Fibroblast of gingiva (primary cell): ENCODE results near the gene TENT4B.

Experiments used
- DNase-seq: peaks from one replicate; pipeline ENCODE4 v3.0.0-alpha.2; 2011; ENCODE audit warnings: low read depth

The TENT4B gene

GRCh38 chr16:50271148-50272041 lies 118.3 kb downstream of the TENT4B start:
- no peak for DNase-seq

- DNase-seq: no peak
Observed at GRCh38 chr16:50272111-50272571, 119.0 kb downstream of the TENT4B start.

- no peak for DNase-seq
Observed at GRCh38 chr16:50272687-50273381, 119.7 kb downstream of the TENT4B start.

- no peak for DNase-seq
Observed at GRCh38 chr16:50273382-50273690, 120.2 kb downstream of the TENT4B start.

GRCh38 chr16:50273888-50274325 lies 120.8 kb downstream of the TENT4B start:
- no peak for DNase-seq

- DNase-seq: no peak
Observed at GRCh38 chr16:50274326-50275097, 121.4 kb downstream of the TENT4B start.

GRCh38 chr16:50275098-50275415 lies 122.0 kb downstream of the TENT4B start:
- no peak for DNase-seq

- no peak for DNase-seq
Observed at GRCh38 chr16:50275428-50276325, 122.6 kb downstream of the TENT4B start.

- no peak for DNase-seq
Observed at GRCh38 chr16:50276326-50276640, 123.2 kb downstream of the TENT4B start.

GRCh38 chr16:50276801-50277555 lies 123.9 kb downstream of the TENT4B start:
- DNase-seq: no peak

- no peak for DNase-seq
Observed at GRCh38 chr16:50278251-50278650, 125.1 kb downstream of the TENT4B start.

- DNase-seq: no peak
Observed at GRCh38 chr16:50279504-50279865, 126.4 kb downstream of the TENT4B start.

GRCh38 chr16:50280932-50281331 lies 127.8 kb downstream of the TENT4B start:
- no peak for DNase-seq
